PC-9 (cell line): ENCODE measurements around the gene NPC2.

Experiments used
- CTCF ChIP-seq: fragments of 200-600 bp; sonication (generic); conservative IDR thresholded peaks from 2 replicates; pipeline ENCODE4 v1.6.1; 2017; ENCODE audit warnings: mixed run types, antibody characterized with exemption, mild to moderate bottlenecking, moderate library complexity
- EZH2 ChIP-seq: fragments of 200-600 bp; sonication (generic); IDR thresholded peaks from 2 replicates; pipeline ENCODE4 v1.8.0; 2017; ENCODE audit warnings: antibody characterized with exemption, low read depth

GRCh38 chr14:74508844-74509428 is 15.8 kb upstream of the NPC2 start:
- TF ChIP-seq EZH2, result no peak
- TF ChIP-seq CTCF, result no peak
